H9 (cell line): ENCODE results near the gene KRT5. TPM values are rescaled to one million over a fixed set of nuclear protein-coding genes. Genes with fewer than 3 reads are reported as not detected.

Experiments
- DNase-seq: peaks from one replicate; pipeline ENCODE4 v3.0.0-alpha.2; 2017
- H2AFZ ChIP-seq: one replicate; pipeline ENCODE4 v1.6.1; 2013; ENCODE audit warnings: mild to moderate bottlenecking, low read length, control low read depth, moderate library complexity
- H2AK5ac ChIP-seq: 2 replicates; pipeline ENCODE4 v1.6.1; 2013; ENCODE audit warnings: low read length, control low read depth, mixed read lengths; ENCODE audit not compliant: insufficient read length
- H2BK120ac ChIP-seq: one replicate; pipeline ENCODE4 v1.6.1; 2013; ENCODE audit warnings: low read depth, mild to moderate bottlenecking, low read length, control low read depth, inconsistent platforms; ENCODE audit not compliant: poor library complexity, severe bottlenecking
- H2BK12ac ChIP-seq: 2 replicates; pipeline ENCODE4 v1.6.1; 2013; ENCODE audit warnings: low read length, control low read depth, mixed read lengths, low read depth; ENCODE audit not compliant: insufficient read length
- H2BK15ac ChIP-seq: 2 replicates; pipeline ENCODE4 v1.6.1; 2013; ENCODE audit warnings: low read depth, low read length, control low read depth
- H2BK20ac ChIP-seq: one replicate; pipeline ENCODE4 v1.6.1; 2013; ENCODE audit warnings: low read depth, mild to moderate bottlenecking, low read length, control low read depth, inconsistent platforms; ENCODE audit not compliant: poor library complexity, severe bottlenecking
- H2BK5ac ChIP-seq: 2 replicates; pipeline ENCODE4 v1.6.1; 2013; ENCODE audit warnings: low read length, control low read depth, mixed read lengths; ENCODE audit not compliant: insufficient read length
- H3K14ac ChIP-seq: 2 replicates; pipeline ENCODE4 v1.6.1; 2013; ENCODE audit warnings: low read length, control low read depth; ENCODE audit not compliant: insufficient read depth
- H3K18ac ChIP-seq: 2 replicates; pipeline ENCODE4 v1.6.1; 2013; ENCODE audit warnings: low read depth, mild to moderate bottlenecking, mixed read lengths, low read length, control low read depth; ENCODE audit not compliant: insufficient read length
- H3K23ac ChIP-seq: 2 replicates; pipeline ENCODE4 v1.6.1; 2013; ENCODE audit warnings: low read length, control low read depth, mixed read lengths, low read depth; ENCODE audit not compliant: insufficient read length
- H3K23me2 ChIP-seq: 2 replicates; pipeline ENCODE4 v1.6.1; 2013; ENCODE audit warnings: low read depth, mild to moderate bottlenecking, mixed read lengths, low read length, control low read depth; ENCODE audit not compliant: insufficient read length, poor library complexity, severe bottlenecking
- H3K27ac ChIP-seq: 2 replicates; pipeline ENCODE4 v1.5.1; 2013; ENCODE audit warnings: low read length, control low read depth, mixed read lengths, low read depth; ENCODE audit not compliant: insufficient read length
- H3K27me3 ChIP-seq: 2 replicates; pipeline ENCODE4 v1.6.1; 2013; ENCODE audit warnings: low read length, control low read depth, inconsistent platforms; ENCODE audit not compliant: insufficient read depth
- H3K4ac ChIP-seq: 2 replicates; pipeline ENCODE4 v1.6.1; 2013; ENCODE audit warnings: low read depth, mild to moderate bottlenecking, control low read depth, inconsistent platforms, low read length, moderate library complexity
- H3K4me1 ChIP-seq: 2 replicates; pipeline ENCODE4 v1.6.1; 2013; ENCODE audit warnings: low read length, control low read depth, inconsistent platforms; ENCODE audit not compliant: insufficient read depth
- H3K4me2 ChIP-seq: 2 replicates; pipeline ENCODE4 v1.6.1; 2013; ENCODE audit warnings: low read length, control low read depth, mixed read lengths; ENCODE audit not compliant: insufficient read length, insufficient read depth
- H3K56ac ChIP-seq: 2 replicates; pipeline ENCODE4 v1.6.1; 2013; ENCODE audit warnings: low read depth, mild to moderate bottlenecking, mixed read lengths, low read length, control low read depth; ENCODE audit not compliant: insufficient read length
- H3K79me1 ChIP-seq: 2 replicates; pipeline ENCODE4 v1.6.1; 2013; ENCODE audit warnings: low read depth, mild to moderate bottlenecking, moderate library complexity, low read length, control low read depth, inconsistent platforms; ENCODE audit not compliant: insufficient read depth, poor library complexity, severe bottlenecking
- H3K79me2 ChIP-seq: 2 replicates; pipeline ENCODE4 v1.6.1; 2013; ENCODE audit warnings: low read length, control low read depth, inconsistent platforms; ENCODE audit not compliant: insufficient read depth
- H3K9ac ChIP-seq: 2 replicates; pipeline ENCODE4 v1.6.1; 2013; ENCODE audit warnings: low read length, control low read depth, mixed read lengths; ENCODE audit not compliant: insufficient read length; ENCODE audit errors: extremely low read depth
- H3K9me3 ChIP-seq: one replicate; pipeline ENCODE4 v1.6.1; 2013; ENCODE audit warnings: low read depth, low read length, inconsistent platforms; ENCODE audit not compliant: control insufficient read depth
- H3T11ph ChIP-seq: one replicate; pipeline ENCODE4 v1.6.1; 2013; ENCODE audit warnings: mild to moderate bottlenecking, low read length, control low read depth, inconsistent platforms
- H4K20me1 ChIP-seq: one replicate; pipeline ENCODE4 v1.6.1; 2013; ENCODE audit not compliant: control insufficient read depth, insufficient read length, insufficient read depth
- H4K5ac ChIP-seq: 2 replicates; pipeline ENCODE4 v1.6.1; 2013; ENCODE audit warnings: low read depth, mild to moderate bottlenecking, mixed read lengths, low read length, control low read depth; ENCODE audit not compliant: insufficient read length
- H4K8ac ChIP-seq: replicated peaks from 2 replicates; pipeline ENCODE4 v1.6.1; 2013; ENCODE audit warnings: low read length, control low read depth, mixed read lengths, low read depth; ENCODE audit not compliant: insufficient read length
- H4K91ac ChIP-seq: 2 replicates; pipeline ENCODE4 v1.6.1; 2013; ENCODE audit warnings: low read depth, mild to moderate bottlenecking, moderate library complexity, mixed read lengths, low read length, control low read depth; ENCODE audit not compliant: insufficient read length
- H3K27ac Mint-ChIP-seq, 3 experiments: 2 replicates in 2 of 3; 3 replicates in 1 of 3; pipeline ENCODE4 v1.8.0; 2020 to 2021; ENCODE audit warnings: mixed read lengths in 3 of 3, mild to moderate bottlenecking in 1 of 3, moderate library complexity in 1 of 3
- H3K27me3 Mint-ChIP-seq: 2 replicates; pipeline ENCODE4 v1.8.0; 2021; ENCODE audit warnings: low read depth, mild to moderate bottlenecking, moderate library complexity, mixed read lengths
- H3K36me3 Mint-ChIP-seq, 3 experiments: 2 replicates in 2 of 3; 3 replicates in 1 of 3; pipeline ENCODE4 v1.8.0; 2020 to 2021; ENCODE audit warnings: low read depth in 3 of 3, mixed read lengths in 3 of 3; ENCODE audit not compliant: insufficient read depth in 1 of 3
- H3K4me1 Mint-ChIP-seq, 2 experiments: 2 replicates each; pipeline ENCODE4 v1.8.0; 2020; ENCODE audit warnings: mixed read lengths in 2 of 2
- H3K4me3 Mint-ChIP-seq, 2 experiments: 2 replicates in 1 of 2; 3 replicates in 1 of 2; pipeline ENCODE4 v1.8.0; 2020 to 2021; ENCODE audit warnings: mild to moderate bottlenecking in 2 of 2, mixed read lengths in 2 of 2, moderate library complexity in 1 of 2
- H3K9me3 Mint-ChIP-seq, 2 experiments: 2 replicates in 1 of 2; 3 replicates in 1 of 2; pipeline ENCODE4 v1.8.0; 2020; ENCODE audit warnings: mild to moderate bottlenecking in 2 of 2, mixed read lengths in 2 of 2, moderate library complexity in 1 of 2
- CTCF ChIP-seq: fragments of 200-600 bp; sonication (generic); conservative IDR thresholded peaks from 3 replicates; pipeline ENCODE4 v1.8.0; 2021; ENCODE audit warnings: antibody characterized with exemption, mild to moderate bottlenecking
- WGBS: extraction: QIAGEN DNeasy Blood & Tissue Kit; methylation state at CpG from one replicate; pipeline ENCODE4 v1.1.7; 2013; ENCODE audit warnings: missing lambda C conversion rate, low lambda C conversion rate, mixed read lengths; ENCODE audit not compliant: insufficient read length; ENCODE audit errors: extremely low coverage; 5-methylcytosine and 5-hydroxymethylcytosine counted together
- total RNA-seq: library from RNA; stranded (reverse); gene quantifications from 2 replicates; pipeline ENCODE4 v1.2.1, GENCODE V29; 2021

The KRT5 gene
- total RNA-seq, 1 experiment from 2014 or later = not detected

GRCh38 chr12:52539821-52540173 is 19.6 kb upstream of the KRT5 start:
- Mint-ChIP-seq H3K27me3 (peaks cover 2% of the 10 kb centered on the region; the same call in 1 of the 2 replicates), H3K27ac (no peak overlapping the region), H3K4me1 (peaks cover 3 to 6% of the 10 kb centered on the region in 2 experiments; a peak in 3 of 4 replicates), H3K4me3 (no peak overlapping the region), H3K36me3 (no peaks in the 10 kb centered on the region), H3K9me3 (no peaks in the 10 kb centered on the region)
- H2BK5ac ChIP-seq = no peak overlapping the region
- H4K20me1 ChIP-seq = no peaks in the 10 kb centered on the region
- no peak for TF ChIP-seq CTCF
- no peak overlapping the region for H3K18ac ChIP-seq
- H3K27ac ChIP-seq = no peak overlapping the region
- no peak overlapping the region for H3T11ph ChIP-seq
- H2BK20ac ChIP-seq = no peak overlapping the region
- no peak overlapping the region for H4K8ac ChIP-seq
- no peaks in the 10 kb centered on the region for H3K27me3 ChIP-seq
- H3K79me2 ChIP-seq = no peaks in the 10 kb centered on the region
- H3K79me1 ChIP-seq = no peaks in the 10 kb centered on the region
- H3K23ac ChIP-seq = no peak overlapping the region
- no peaks in the 10 kb centered on the region for H3K4me1 ChIP-seq
- no peak overlapping the region for H3K9ac ChIP-seq
- H3K14ac ChIP-seq = no peak overlapping the region; the same call in 1 of the 2 replicates
- no peak overlapping the region for H2AK5ac ChIP-seq
- DNase-seq = no peak
- H3K56ac ChIP-seq = no peak overlapping the region
- no peak overlapping the region for H2AFZ ChIP-seq
- no peak overlapping the region for H4K5ac ChIP-seq
- no peak overlapping the region for H4K91ac ChIP-seq
- no peak overlapping the region for H3K4me2 ChIP-seq
- H2BK12ac ChIP-seq = no peak overlapping the region
- H3K4ac ChIP-seq = no peak overlapping the region
- WGBS = no CpG with 5 or more reads among the region's 3 CpGs
- H2BK120ac ChIP-seq = no peak overlapping the region
- H3K9me3 ChIP-seq = no peaks in the 10 kb centered on the region
- H3K23me2 ChIP-seq = no peaks in the 10 kb centered on the region
- H2BK15ac ChIP-seq = no peak overlapping the region
